Kidney epithelial cell (primary cell): ENCODE data around the gene TBX4. TPM values are rescaled to one million over a fixed set of nuclear protein-coding genes. Genes with fewer than 3 reads are reported as not detected.

ENCODE experiments used
- DNase-seq: peaks from one replicate; pipeline ENCODE4 v3.0.0-alpha.2; 2010; ENCODE audit warnings: low read depth
- H3K27me3 ChIP-seq: 2 replicates; pipeline ENCODE4 v1.6.0; 2011; ENCODE audit warnings: low read length; ENCODE audit not compliant: control insufficient read depth, insufficient read depth
- H3K36me3 ChIP-seq: 2 replicates; pipeline ENCODE4 v1.5.1; 2011; ENCODE audit warnings: low read length; ENCODE audit not compliant: control insufficient read depth, insufficient read depth
- H3K4me3 ChIP-seq: 2 replicates; pipeline ENCODE4 v1.5.1; 2011; ENCODE audit warnings: low read depth, mild to moderate bottlenecking, control low read depth, low read length
- total RNA-seq: library from RNA; depleted of rRNA; stranded (reverse); fragments of >200 nt; gene quantifications from 2 replicates; pipeline ENCODE4 v1.2.3, GENCODE V29; 2015
- TF ChIP-seq, protein P1 (sequence below): IDR thresholded peaks from 2 replicates; pipeline ENCODE4 v1.5.1; 2011; ENCODE audit warnings: mild to moderate bottlenecking, moderate library complexity, low read length, control low read depth, inconsistent platforms; ENCODE audit not compliant: insufficient read depth, poor library complexity, severe bottlenecking

Gene TBX4
- total RNA-seq, 1 donor from 2014 or later, result not detected

DNA sequence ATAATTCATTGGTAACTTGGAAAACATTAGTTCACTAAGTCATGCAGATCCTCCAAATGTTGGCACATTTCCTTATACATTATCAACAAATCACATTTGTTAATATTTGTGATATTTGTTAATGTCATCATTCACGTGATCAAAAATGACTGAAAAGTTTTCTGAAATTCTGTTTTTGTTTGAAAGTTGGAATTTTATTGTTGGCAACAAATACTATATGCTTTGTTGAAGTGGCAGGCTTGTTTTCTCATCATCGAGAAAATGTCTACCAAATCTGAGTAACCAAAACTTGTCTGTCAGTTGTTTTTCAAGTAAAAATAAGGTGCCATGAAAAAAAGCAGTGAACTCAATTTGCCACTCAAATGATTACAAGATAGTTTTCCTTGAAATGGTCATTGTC, 75.9 kb downstream of the TBX4 start:
- H3K4me3 ChIP-seq, result no peak overlapping the region
- no peaks in the 10 kb centered on the region for H3K36me3 ChIP-seq
- no peak for DNase-seq
- TF ChIP-seq, protein P1, sequence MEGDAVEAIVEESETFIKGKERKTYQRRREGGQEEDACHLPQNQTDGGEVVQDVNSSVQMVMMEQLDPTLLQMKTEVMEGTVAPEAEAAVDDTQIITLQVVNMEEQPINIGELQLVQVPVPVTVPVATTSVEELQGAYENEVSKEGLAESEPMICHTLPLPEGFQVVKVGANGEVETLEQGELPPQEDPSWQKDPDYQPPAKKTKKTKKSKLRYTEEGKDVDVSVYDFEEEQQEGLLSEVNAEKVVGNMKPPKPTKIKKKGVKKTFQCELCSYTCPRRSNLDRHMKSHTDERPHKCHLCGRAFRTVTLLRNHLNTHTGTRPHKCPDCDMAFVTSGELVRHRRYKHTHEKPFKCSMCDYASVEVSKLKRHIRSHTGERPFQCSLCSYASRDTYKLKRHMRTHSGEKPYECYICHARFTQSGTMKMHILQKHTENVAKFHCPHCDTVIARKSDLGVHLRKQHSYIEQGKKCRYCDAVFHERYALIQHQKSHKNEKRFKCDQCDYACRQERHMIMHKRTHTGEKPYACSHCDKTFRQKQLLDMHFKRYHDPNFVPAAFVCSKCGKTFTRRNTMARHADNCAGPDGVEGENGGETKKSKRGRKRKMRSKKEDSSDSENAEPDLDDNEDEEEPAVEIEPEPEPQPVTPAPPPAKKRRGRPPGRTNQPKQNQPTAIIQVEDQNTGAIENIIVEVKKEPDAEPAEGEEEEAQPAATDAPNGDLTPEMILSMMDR, result no peak
- H3K27me3 ChIP-seq, result no peaks in the 10 kb centered on the region

DNA sequence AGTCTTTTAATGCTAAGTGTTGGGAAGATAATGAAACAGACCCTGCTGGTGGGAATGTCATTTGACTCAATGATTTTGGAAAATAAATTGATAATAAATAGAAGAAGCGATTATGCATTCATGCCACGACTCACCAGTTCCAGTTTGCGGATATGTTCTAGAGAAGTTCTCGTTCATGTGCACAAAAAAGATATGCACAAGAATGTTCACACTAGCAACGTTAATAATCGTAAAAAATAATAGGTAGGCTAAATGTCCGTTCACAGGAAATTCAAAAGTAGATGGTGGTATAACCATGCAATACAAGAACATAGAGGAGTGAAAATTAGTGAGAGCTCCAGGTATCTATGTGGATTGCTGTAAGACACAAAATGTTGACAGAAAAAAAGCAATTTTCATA, 79.0 kb downstream of the TBX4 start:
- no peak for DNase-seq
- TF ChIP-seq, protein P1, result no peak
- Histone ChIP-seq H3K36me3 (no peaks in the 10 kb centered on the region), H3K4me3 (no peak overlapping the region), H3K27me3 (no peaks in the 10 kb centered on the region)

DNA sequence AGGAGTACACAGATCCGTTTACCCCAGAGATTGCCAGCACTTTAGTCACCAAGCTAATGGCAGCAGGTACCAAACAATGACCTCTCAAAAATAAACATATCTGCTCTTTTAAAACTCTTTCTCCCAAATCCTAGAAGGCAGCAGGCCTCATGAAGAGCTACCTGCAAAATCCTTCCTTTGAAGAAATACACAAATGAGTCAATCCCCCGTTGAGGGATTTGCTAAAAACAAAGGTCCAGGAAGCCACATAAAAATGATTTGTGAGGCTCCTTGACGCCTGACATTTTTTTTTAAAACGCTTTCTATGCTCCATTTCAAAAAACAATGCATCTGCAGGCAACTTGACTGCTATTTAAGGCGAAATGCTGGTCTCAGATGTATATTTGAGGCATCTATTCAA, 80.6 kb downstream of the TBX4 start:
- H3K27me3 ChIP-seq, result no peaks in the 10 kb centered on the region
- H3K36me3 ChIP-seq, result no peaks in the 10 kb centered on the region
- DNase-seq, result no peak
- no peak overlapping the region for H3K4me3 ChIP-seq
- TF ChIP-seq, protein P1, result no peak

DNA sequence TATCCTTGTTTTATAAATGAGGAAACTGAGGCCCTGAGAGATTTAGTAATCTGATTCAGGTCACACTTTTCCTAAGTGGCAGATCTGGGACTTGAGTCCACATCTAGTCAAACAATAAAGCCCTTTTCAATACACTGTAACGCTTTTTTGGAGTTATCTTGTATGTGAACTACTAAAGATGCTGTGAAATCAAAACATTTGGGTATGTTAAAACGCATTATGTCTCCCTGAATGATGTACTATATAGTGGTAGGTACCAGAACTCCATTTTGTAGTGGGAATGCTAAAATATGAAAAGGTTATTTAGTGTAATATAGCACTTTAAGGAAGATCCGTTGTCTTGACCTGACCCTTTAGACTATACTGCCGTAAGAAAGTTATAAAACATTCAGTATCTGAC, 81.6 kb downstream of the TBX4 start:
- DNase-seq, result no peak
- Histone ChIP-seq H3K36me3 (no peaks in the 10 kb centered on the region), H3K4me3 (no peak overlapping the region), H3K27me3 (no peaks in the 10 kb centered on the region)
- TF ChIP-seq, protein P1, result no peak

DNA sequence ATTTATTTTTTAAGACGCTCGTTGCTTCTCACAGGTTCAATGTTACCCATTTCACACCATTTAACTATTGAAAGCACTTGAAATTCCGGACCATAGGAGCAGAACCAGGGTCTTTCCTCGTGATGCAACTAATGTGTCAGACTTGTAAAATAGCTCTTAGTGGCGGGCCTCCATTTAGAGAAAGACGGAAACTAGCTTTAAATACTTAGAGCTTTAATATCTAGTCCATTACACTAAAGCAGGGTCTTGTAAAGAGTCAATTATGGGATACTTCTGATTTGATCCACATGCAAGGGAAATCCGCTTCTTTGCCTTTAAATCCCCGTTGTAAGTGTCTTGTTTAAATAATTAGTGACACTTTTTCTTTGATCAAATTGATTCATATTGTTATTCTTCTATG, 82.2 kb downstream of the TBX4 start:
- no peaks in the 10 kb centered on the region for H3K27me3 ChIP-seq
- no peak overlapping the region for H3K4me3 ChIP-seq
- TF ChIP-seq, protein P1, result no peak
- no peak for DNase-seq
- H3K36me3 ChIP-seq, result no peaks in the 10 kb centered on the region

Other genes with a start within 250 kb of the TBX4 start
- gene TBX2, start 52.6 kb upstream of the TBX4 start, total RNA-seq, result 7.3 and 7.7 TPM in 2 replicates
- not detected in 2 replicates for gene NACA2, start 138.8 kb downstream of the TBX4 start, total RNA-seq